ENCODE results near the gene CHI3L1. TPM values are rescaled to one million over a fixed set of nuclear protein-coding genes. Genes with fewer than 3 reads are reported as not detected.

CHI3L1 gene
- total RNA-seq, 1 experiment from 2014 or later: 0.75 TPM

DNA sequence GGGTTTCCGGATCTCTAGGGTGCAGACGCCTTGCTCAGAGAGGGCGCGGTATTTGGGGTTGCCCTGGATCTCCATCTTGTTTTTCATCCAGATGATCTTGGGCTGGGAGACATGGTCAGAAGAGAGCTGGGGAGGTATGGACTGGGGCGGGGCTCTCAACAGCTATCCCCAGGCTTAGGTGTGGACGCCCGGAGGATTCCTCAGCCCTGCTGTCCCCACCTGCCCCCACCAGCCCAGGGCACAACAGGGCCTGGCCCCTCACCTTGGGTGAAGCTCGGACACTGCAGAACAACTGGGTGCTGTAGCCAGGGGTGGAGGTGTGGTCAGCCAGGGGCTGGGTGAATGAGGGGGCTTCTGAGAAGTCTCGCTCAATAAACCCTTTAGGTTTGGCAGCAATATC lies 17.5 kb downstream of the CHI3L1 start:
- ChIA-PET POLR2A (no interaction called here), CTCF (interaction anchor here (0.6 to 15.6 kb wide), 9 partner anchors 11 to 124 kb away, joined by 3 to 334 read pairs (median 5); partner anchors contain the start of gene ADORA1)
- H3K9me3 Mint-ChIP-seq (ENCODE audit: unreplicated experiment): no peaks in the 10 kb centered on the region
- TF ChIP-seq, protein P1, sequence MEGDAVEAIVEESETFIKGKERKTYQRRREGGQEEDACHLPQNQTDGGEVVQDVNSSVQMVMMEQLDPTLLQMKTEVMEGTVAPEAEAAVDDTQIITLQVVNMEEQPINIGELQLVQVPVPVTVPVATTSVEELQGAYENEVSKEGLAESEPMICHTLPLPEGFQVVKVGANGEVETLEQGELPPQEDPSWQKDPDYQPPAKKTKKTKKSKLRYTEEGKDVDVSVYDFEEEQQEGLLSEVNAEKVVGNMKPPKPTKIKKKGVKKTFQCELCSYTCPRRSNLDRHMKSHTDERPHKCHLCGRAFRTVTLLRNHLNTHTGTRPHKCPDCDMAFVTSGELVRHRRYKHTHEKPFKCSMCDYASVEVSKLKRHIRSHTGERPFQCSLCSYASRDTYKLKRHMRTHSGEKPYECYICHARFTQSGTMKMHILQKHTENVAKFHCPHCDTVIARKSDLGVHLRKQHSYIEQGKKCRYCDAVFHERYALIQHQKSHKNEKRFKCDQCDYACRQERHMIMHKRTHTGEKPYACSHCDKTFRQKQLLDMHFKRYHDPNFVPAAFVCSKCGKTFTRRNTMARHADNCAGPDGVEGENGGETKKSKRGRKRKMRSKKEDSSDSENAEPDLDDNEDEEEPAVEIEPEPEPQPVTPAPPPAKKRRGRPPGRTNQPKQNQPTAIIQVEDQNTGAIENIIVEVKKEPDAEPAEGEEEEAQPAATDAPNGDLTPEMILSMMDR (IDR thresholded peaks at IDR 0.05; ENCODE audit: unreplicated experiment): no peak
- no TSS peak for BruUV-seq (replicated peaks)
- H3K4me1 Mint-ChIP-seq (ENCODE audit: insufficient read depth, unreplicated experiment): peaks cover 5% of the 10 kb centered on the region
- no peak overlapping the region for H3K27ac Mint-ChIP-seq (ENCODE audit: low read depth, unreplicated experiment)
- no peak for DNase-seq (ENCODE audit: unreplicated experiment)
- H3K4me3 Mint-ChIP-seq (ENCODE audit: unreplicated experiment): no peak overlapping the region
- intact Hi-C loops (cut with micrococcal nuclease): no loop called here
- no peaks in the 10 kb centered on the region for H3K36me3 Mint-ChIP-seq (ENCODE audit: insufficient read depth, unreplicated experiment)
- peaks cover 4% of the 10 kb centered on the region for H3K27me3 Mint-ChIP-seq (ENCODE audit: insufficient read depth, unreplicated experiment)

DNA sequence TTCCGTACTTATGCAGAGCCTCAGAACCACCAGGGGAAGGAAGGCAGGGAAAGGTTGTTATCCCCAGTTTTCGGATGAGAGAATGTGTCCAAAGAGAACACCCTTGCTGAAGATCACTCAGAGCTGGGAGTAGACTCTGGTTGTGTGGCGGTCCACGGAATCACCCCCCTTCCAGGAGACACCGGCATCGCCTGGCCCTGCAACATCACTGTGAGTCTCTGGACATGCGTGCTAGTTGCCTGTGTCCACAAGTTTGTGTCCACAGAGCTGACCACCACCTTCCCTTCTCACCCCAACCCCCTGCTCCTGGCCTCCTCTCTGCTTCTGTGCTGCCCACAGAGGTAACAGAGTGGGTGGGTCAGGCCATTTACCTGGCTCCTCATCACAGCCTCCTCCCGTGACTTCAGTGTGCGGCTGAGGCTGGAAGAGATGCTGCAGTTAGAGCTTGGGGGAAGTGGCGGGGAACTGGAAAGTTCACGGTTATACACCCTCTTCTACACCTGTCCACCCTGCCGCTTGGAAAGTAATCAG lies 18.2 kb downstream of the CHI3L1 start:
- Mint-ChIP-seq H3K27me3 (ENCODE audit: insufficient read depth, unreplicated experiment) (peaks cover 1% of the 10 kb centered on the region), H3K9me3 (ENCODE audit: unreplicated experiment) (no peaks in the 10 kb centered on the region), H3K4me3 (ENCODE audit: unreplicated experiment) (no peak overlapping the region), H3K27ac (ENCODE audit: low read depth, unreplicated experiment) (no peak overlapping the region), H3K4me1 (ENCODE audit: insufficient read depth, unreplicated experiment) (peaks cover 5% of the 10 kb centered on the region), H3K36me3 (ENCODE audit: insufficient read depth, unreplicated experiment) (no peaks in the 10 kb centered on the region)
- TF ChIP-seq, protein P1 (IDR thresholded peaks at IDR 0.05; ENCODE audit: unreplicated experiment): no peak
- no TSS peak for BruUV-seq (replicated peaks)
- DNase-seq (ENCODE audit: unreplicated experiment): no peak
- intact Hi-C loops (cut with micrococcal nuclease): no loop called here
- POLR2A ChIA-PET: no interaction called here
- CTCF ChIA-PET: interaction anchor here (0.7 to 15.6 kb wide), 5 partner anchors 12 to 124 kb away, joined by 4 to 334 read pairs (median 8); no protein-coding TSS in a partner anchor

DNA sequence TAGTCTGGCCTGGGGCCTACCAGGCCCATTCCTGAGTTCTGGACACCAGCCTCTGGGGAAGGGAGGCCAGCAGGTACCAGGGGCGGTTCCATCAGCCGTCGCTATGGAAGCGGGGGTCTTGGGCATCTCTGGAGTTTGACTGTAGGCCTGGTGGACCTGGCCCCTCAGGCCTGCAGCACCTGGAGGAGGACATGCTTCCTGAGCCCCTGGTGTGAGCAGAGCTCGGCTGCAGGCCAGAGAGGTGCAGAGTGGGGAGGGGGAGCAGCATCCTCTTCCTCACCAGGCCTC lies 18.6 kb downstream of the CHI3L1 start:
- Mint-ChIP-seq H3K4me1 (ENCODE audit: insufficient read depth, unreplicated experiment) (peaks cover 5% of the 10 kb centered on the region), H3K27ac (ENCODE audit: low read depth, unreplicated experiment) (no peak overlapping the region), H3K4me3 (ENCODE audit: unreplicated experiment) (no peak overlapping the region), H3K27me3 (ENCODE audit: insufficient read depth, unreplicated experiment) (peaks cover 6% of the 10 kb centered on the region), H3K36me3 (ENCODE audit: insufficient read depth, unreplicated experiment) (no peaks in the 10 kb centered on the region), H3K9me3 (ENCODE audit: unreplicated experiment) (no peaks in the 10 kb centered on the region)
- BruUV-seq (replicated peaks): no TSS peak
- POLR2A ChIA-PET: no interaction called here
- CTCF ChIA-PET: interaction anchor here (6.5 to 15.6 kb wide), 2 partner anchors 50 to 123 kb away, joined by 89 to 334 read pairs; no protein-coding TSS in a partner anchor
- TF ChIP-seq, protein P1 (IDR thresholded peaks at IDR 0.05; ENCODE audit: unreplicated experiment): no peak
- intact Hi-C loops (cut with micrococcal nuclease): no loop called here
- DNase-seq (ENCODE audit: unreplicated experiment): no peak

DNA sequence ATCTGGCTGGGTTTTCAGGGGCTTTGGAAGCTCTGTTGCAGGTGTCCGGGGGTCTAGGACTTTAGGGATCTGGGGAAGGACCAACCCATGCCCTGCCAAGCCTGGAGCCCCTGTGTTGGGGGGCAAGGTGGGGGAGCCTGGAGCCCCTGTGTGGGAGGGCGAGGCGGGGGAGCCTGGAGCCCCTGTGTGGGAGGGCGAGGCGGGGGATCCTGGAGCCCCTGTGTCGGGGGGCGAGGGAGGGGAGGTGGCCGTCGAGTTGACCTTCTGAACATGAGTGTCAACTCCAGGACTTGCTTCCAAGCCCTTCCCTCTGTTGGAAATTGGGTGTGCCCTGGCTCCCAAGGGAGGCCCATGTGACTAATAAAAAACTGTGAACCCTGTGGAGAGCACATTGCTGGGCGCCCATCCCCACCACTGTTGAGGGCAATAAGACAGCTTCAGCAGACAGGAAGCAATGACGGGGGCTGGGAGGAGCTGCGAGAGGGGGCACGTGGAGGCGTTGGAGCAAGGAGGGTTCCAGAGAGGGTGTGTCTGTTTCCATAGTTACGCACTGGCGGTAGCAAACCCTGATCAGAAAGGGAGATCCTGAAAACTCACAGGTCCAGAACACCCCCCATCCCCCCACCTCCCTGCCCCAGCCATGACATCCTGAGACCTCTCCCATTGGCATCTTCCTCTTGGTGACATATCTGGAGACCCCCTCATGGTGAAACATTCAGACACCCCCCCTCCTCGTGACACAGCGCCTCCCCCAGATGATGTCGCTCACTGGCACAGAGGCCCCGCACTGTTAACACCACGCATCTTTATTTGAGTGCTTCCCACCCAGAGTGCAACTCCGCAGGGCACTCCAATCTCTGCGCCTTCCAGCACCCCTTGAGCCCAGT lies 19.2 kb downstream of the CHI3L1 start:
- Mint-ChIP-seq H3K4me3 (ENCODE audit: unreplicated experiment) (no peak overlapping the region), H3K4me1 (ENCODE audit: insufficient read depth, unreplicated experiment) (peaks cover 5% of the 10 kb centered on the region), H3K27me3 (ENCODE audit: insufficient read depth, unreplicated experiment) (peaks cover 12% of the 10 kb centered on the region), H3K9me3 (ENCODE audit: unreplicated experiment) (no peaks in the 10 kb centered on the region), H3K36me3 (ENCODE audit: insufficient read depth, unreplicated experiment) (no peaks in the 10 kb centered on the region), H3K27ac (ENCODE audit: low read depth, unreplicated experiment) (no peak overlapping the region)
- CTCF ChIA-PET: interaction anchor here (0.5 to 15.6 kb wide), 4 partner anchors 49 to 661 kb away, joined by 3 to 334 read pairs (median 5); no protein-coding TSS in a partner anchor
- POLR2A ChIA-PET: no interaction called here
- TF ChIP-seq, protein P1 (IDR thresholded peaks at IDR 0.05; ENCODE audit: unreplicated experiment): no peak
- intact Hi-C loops (cut with micrococcal nuclease): no loop called here
- DNase-seq (ENCODE audit: unreplicated experiment): no peak
- no TSS peak for BruUV-seq (replicated peaks)

Measured in MCF 10A (cell line).